H1 (cell line): ENCODE data around the gene CEBPE.

Experiments used
- CEBPB ChIP-seq: IDR thresholded peaks from 2 replicates; pipeline ENCODE4 v1.6.1; 2012; ENCODE audit warnings: low read depth, low read length
- CTCF ChIP-seq, 3 experiments: IDR thresholded peaks; 1 replicate in 2 of 3; 2 replicates in 1 of 3; pipeline versions ENCODE4 v1.5.1 to v1.6.1; 2011; ENCODE audit warnings: low read length in 3 of 3, mild to moderate bottlenecking in 3 of 3, inconsistent platforms in 2 of 3, low read depth in 1 of 3, moderate library complexity in 1 of 3; ENCODE audit not compliant: insufficient read depth in 1 of 3; ENCODE audit errors: control extremely low read depth in 1 of 3
- EZH2 ChIP-seq: fragments of 200-600 bp; sonication (generic); IDR thresholded peaks from 2 replicates; pipeline ENCODE4 v1.7.1; 2012; ENCODE audit warnings: low read depth, mild to moderate bottlenecking, moderate library complexity, low read length, inconsistent platforms; ENCODE audit not compliant: severe bottlenecking
- KDM5A ChIP-seq: fragments of 200-600 bp; IDR thresholded peaks from 2 replicates; pipeline ENCODE4 v1.7.1; 2012; ENCODE audit warnings: mild to moderate bottlenecking, low read length, inconsistent platforms, mixed read lengths
- POLR2A ChIP-seq, 2 experiments: IDR thresholded peaks; 1 replicate in 1 of 2; 2 replicates in 1 of 2; pipeline ENCODE4 v1.6.1; 2011; ENCODE audit warnings: low read depth in 2 of 2, low read length in 2 of 2, mild to moderate bottlenecking in 2 of 2; ENCODE audit errors: control extremely low read depth in 1 of 2
- RFX5 ChIP-seq: IDR thresholded peaks from 2 replicates; pipeline ENCODE4 v1.6.1; 2011; ENCODE audit warnings: low read depth, low read length, improper control_type of control experiment, borderline replicate concordance
- SUZ12 ChIP-seq: fragments of 200-600 bp; sonication (generic); IDR thresholded peaks from 2 replicates; pipeline ENCODE4 v1.6.1; 2012; ENCODE audit warnings: mild to moderate bottlenecking, inconsistent platforms, low read length, moderate library complexity, mixed read lengths
- TF ChIP-seq, protein P1 (sequence below): IDR thresholded peaks from 2 replicates; pipeline ENCODE4 v1.6.1; 2012; ENCODE audit warnings: inconsistent platforms

DNA sequence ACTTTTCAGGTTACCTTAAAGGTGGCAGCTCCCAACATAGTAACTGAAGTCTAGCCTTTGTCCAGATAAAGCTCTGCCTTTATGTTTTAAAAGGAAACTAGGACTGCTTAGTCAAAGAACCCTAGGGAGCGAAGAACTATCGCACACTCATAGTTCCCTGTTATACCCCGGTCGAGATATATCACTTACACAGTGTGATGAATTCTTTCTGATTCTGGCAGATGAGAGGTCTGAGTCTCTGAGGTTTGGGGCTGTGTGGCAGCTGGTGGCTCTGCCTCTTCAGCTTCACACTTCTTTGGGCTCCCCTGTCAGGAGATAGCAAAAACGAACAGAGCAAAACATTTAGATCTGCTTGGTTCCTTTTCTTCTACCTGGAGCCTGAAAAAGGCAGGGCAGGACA lies 41.1 kb downstream of the CEBPE start:
- no peak for TF ChIP-seq SUZ12
- no peak for TF ChIP-seq CTCF (IDR thresholded peaks at IDR 0.05; ENCODE audit: control extremely low read depth in 1 of 3, insufficient read depth in 1 of 3, low read depth in 1 of 3, low read length in 3 of 3)
- TF ChIP-seq, protein P1, sequence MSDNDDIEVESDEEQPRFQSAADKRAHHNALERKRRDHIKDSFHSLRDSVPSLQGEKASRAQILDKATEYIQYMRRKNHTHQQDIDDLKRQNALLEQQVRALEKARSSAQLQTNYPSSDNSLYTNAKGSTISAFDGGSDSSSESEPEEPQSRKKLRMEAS = no peak
- no peak for TF ChIP-seq POLR2A (IDR thresholded peaks at IDR 0.05; ENCODE audit: control extremely low read depth in 1 of 2, low read depth in 2 of 2, low read length in 2 of 2)
- TF ChIP-seq EZH2 = no peak
- no peak for TF ChIP-seq KDM5A
- no peak for TF ChIP-seq RFX5
- no peak for TF ChIP-seq CEBPB
